ENCODE measurements around the gene S100A4. TPM values are rescaled to one million over a fixed set of nuclear protein-coding genes. Genes with fewer than 3 reads are reported as not detected.
"Not testable (repeated sequence)": the region's sequence is repeated elsewhere in the genome, so short reads cannot be mapped to it uniquely, and the experiment has no call there.

Gene S100A4
- total RNA-seq, 1 donor from 2014 or later, result 4.7 TPM

GRCh38 chr1:153586347-153586746 is 40.7 kb upstream of the S100A4 start:
- H3K27ac Mint-ChIP-seq (ENCODE audit: unreplicated experiment), result peak overlapping the region; percentile 63
- no peaks in the 10 kb centered on the region for H3K27me3 Mint-ChIP-seq (ENCODE audit: unreplicated experiment)
- H3K4me3 Mint-ChIP-seq (ENCODE audit: unreplicated experiment), result no peak overlapping the region
- no peak for DNase-seq
- peaks cover 1% of the 10 kb centered on the region for H3K9me3 Mint-ChIP-seq (ENCODE audit: unreplicated experiment)
- TF ChIP-seq CTCF (IDR thresholded peaks at IDR 0.05; ENCODE audit: partially characterized antibody, unreplicated experiment), result no peak
- H3K36me3 Mint-ChIP-seq (ENCODE audit: unreplicated experiment), result no peaks in the 10 kb centered on the region
- peaks cover 17% of the 10 kb centered on the region for H3K4me1 Mint-ChIP-seq (ENCODE audit: low read depth, unreplicated experiment)

- no peaks in the 10 kb centered on the region for H3K27me3 Mint-ChIP-seq (ENCODE audit: unreplicated experiment)
- H3K4me1 Mint-ChIP-seq (ENCODE audit: low read depth, unreplicated experiment), result peaks cover 17% of the 10 kb centered on the region
These were observed 39.4 kb upstream of the S100A4 start for GRCh38 chr1:153585006-153585405.

GRCh38 chr1:153583976-153584375 is 38.4 kb upstream of the S100A4 start:
- no peaks in the 10 kb centered on the region for H3K36me3 Mint-ChIP-seq (ENCODE audit: unreplicated experiment)
- peaks cover 1% of the 10 kb centered on the region for H3K9me3 Mint-ChIP-seq (ENCODE audit: unreplicated experiment)
- H3K4me3 Mint-ChIP-seq (ENCODE audit: unreplicated experiment), result peak overlapping the region; percentile 0
- H3K27me3 Mint-ChIP-seq (ENCODE audit: unreplicated experiment), result no peaks in the 10 kb centered on the region
- no peak for TF ChIP-seq CTCF (IDR thresholded peaks at IDR 0.05; ENCODE audit: partially characterized antibody, unreplicated experiment)
- H3K27ac Mint-ChIP-seq (ENCODE audit: unreplicated experiment), result peak overlapping the region; percentile 60
- DNase-seq, result no peak
- peaks cover 17% of the 10 kb centered on the region for H3K4me1 Mint-ChIP-seq (ENCODE audit: low read depth, unreplicated experiment)

More at GRCh38 chr1:153585006-153585405, 39.4 kb upstream of the S100A4 start:
- H3K4me3 Mint-ChIP-seq (ENCODE audit: unreplicated experiment), result no peak overlapping the region
- no peak for TF ChIP-seq CTCF (IDR thresholded peaks at IDR 0.05; ENCODE audit: partially characterized antibody, unreplicated experiment)
- no peaks in the 10 kb centered on the region for H3K36me3 Mint-ChIP-seq (ENCODE audit: unreplicated experiment)
- peaks cover 1% of the 10 kb centered on the region for H3K9me3 Mint-ChIP-seq (ENCODE audit: unreplicated experiment)
- no peak overlapping the region for H3K27ac Mint-ChIP-seq (ENCODE audit: unreplicated experiment)
- DNase-seq, result no peak

GRCh38 chr1:153583514-153583913 is 37.9 kb upstream of the S100A4 start:
- Mint-ChIP-seq H3K4me1 (ENCODE audit: low read depth, unreplicated experiment) (peaks cover 17% of the 10 kb centered on the region), H3K27ac (ENCODE audit: unreplicated experiment) (peak overlapping the region; percentile 94)
- DNase-seq; H3K27me3 Mint-ChIP-seq (ENCODE audit: unreplicated experiment); H3K4me3 Mint-ChIP-seq (ENCODE audit: unreplicated experiment); H3K9me3 Mint-ChIP-seq (ENCODE audit: unreplicated experiment); H3K36me3 Mint-ChIP-seq (ENCODE audit: unreplicated experiment): not testable (repeated sequence)

- not testable (repeated sequence) for H3K27ac Mint-ChIP-seq (ENCODE audit: unreplicated experiment); H3K27me3 Mint-ChIP-seq (ENCODE audit: unreplicated experiment); DNase-seq; H3K4me3 Mint-ChIP-seq (ENCODE audit: unreplicated experiment); H3K9me3 Mint-ChIP-seq (ENCODE audit: unreplicated experiment); H3K36me3 Mint-ChIP-seq (ENCODE audit: unreplicated experiment)
- H3K4me1 Mint-ChIP-seq (ENCODE audit: low read depth, unreplicated experiment), result peaks cover 18% of the 10 kb centered on the region
These were observed 37.2 kb upstream of the S100A4 start for GRCh38 chr1:153582836-153583235.

GRCh38 chr1:153578936-153579335 is 33.3 kb upstream of the S100A4 start:
- DNase-seq, result no peak
- peaks cover 1% of the 10 kb centered on the region for H3K9me3 Mint-ChIP-seq (ENCODE audit: unreplicated experiment)
- no peaks in the 10 kb centered on the region for H3K36me3 Mint-ChIP-seq (ENCODE audit: unreplicated experiment)
- H3K27me3 Mint-ChIP-seq (ENCODE audit: unreplicated experiment), result no peaks in the 10 kb centered on the region
- no peak overlapping the region for H3K27ac Mint-ChIP-seq (ENCODE audit: unreplicated experiment)
- TF ChIP-seq CTCF (IDR thresholded peaks at IDR 0.05; ENCODE audit: partially characterized antibody, unreplicated experiment), result no peak
- no peak overlapping the region for H3K4me3 Mint-ChIP-seq (ENCODE audit: unreplicated experiment)
- H3K4me1 Mint-ChIP-seq (ENCODE audit: low read depth, unreplicated experiment), result peaks cover 7% of the 10 kb centered on the region
